CD1c-positive myeloid dendritic cell (primary cell): ENCODE data around the gene ULK4.
"Not testable (repeated sequence)": the region's sequence is repeated elsewhere in the genome, so short reads cannot be mapped to it uniquely, and the experiment has no call there.

ENCODE experiments used
- DNase-seq: peaks from one replicate; pipeline ENCODE4 v3.0.0-alpha.2; 2016; ENCODE audit errors: extremely low spot score

The ULK4 gene

GRCh38 chr3:41579861-41580260 lies 382.0 kb downstream of the ULK4 start:
- no peak for DNase-seq

GRCh38 chr3:41578798-41579197 lies 383.1 kb downstream of the ULK4 start:
- DNase-seq, result no peak

- no peak for DNase-seq
Measured at GRCh38 chr3:41575724-41576123, 386.2 kb downstream of the ULK4 start.

GRCh38 chr3:41574900-41575299 lies 387.0 kb downstream of the ULK4 start:
- DNase-seq, result no peak

- no peak for DNase-seq
Measured at GRCh38 chr3:41573591-41573990, 388.3 kb downstream of the ULK4 start.

- DNase-seq, result no peak
Measured at GRCh38 chr3:41572092-41572491, 389.8 kb downstream of the ULK4 start.

- no peak for DNase-seq
Measured at GRCh38 chr3:41569632-41570305, 392.1 kb downstream of the ULK4 start.

- DNase-seq, result no peak
Measured at GRCh38 chr3:41565948-41566514, 395.9 kb downstream of the ULK4 start.

GRCh38 chr3:41565003-41565402 lies 396.9 kb downstream of the ULK4 start:
- no peak for DNase-seq

- not testable (repeated sequence) for DNase-seq
Measured at GRCh38 chr3:41556245-41556644, 405.7 kb downstream of the ULK4 start.

GRCh38 chr3:41532976-41533375 lies 428.9 kb downstream of the ULK4 start:
- no peak for DNase-seq

- no peak for DNase-seq
Measured at GRCh38 chr3:41526995-41527573, 434.8 kb downstream of the ULK4 start.

- DNase-seq, result no peak
Measured at GRCh38 chr3:41525303-41526064, 436.4 kb downstream of the ULK4 start.

GRCh38 chr3:41523897-41524296 lies 438.0 kb downstream of the ULK4 start:
- no peak for DNase-seq

GRCh38 chr3:41522612-41523011 lies 439.3 kb downstream of the ULK4 start:
- no peak for DNase-seq

- DNase-seq, result no peak
Measured at GRCh38 chr3:41521010-41521655, 440.8 kb downstream of the ULK4 start.

- DNase-seq, result no peak
Measured at GRCh38 chr3:41519746-41520145, 442.2 kb downstream of the ULK4 start.

- no peak for DNase-seq
Measured at GRCh38 chr3:41518626-41519025, 443.3 kb downstream of the ULK4 start.

- no peak for DNase-seq
Measured at GRCh38 chr3:41508063-41508696, 453.7 kb downstream of the ULK4 start.

GRCh38 chr3:41507336-41508062 lies 454.4 kb downstream of the ULK4 start:
- no peak for DNase-seq

- DNase-seq, result no peak
Measured at GRCh38 chr3:41503998-41504623, 457.8 kb downstream of the ULK4 start.
